SHP77 treated with DMSO at 0.1 percent for 48 hours (cell line): ENCODE data around the gene ATIC.

ENCODE experiments used
- DNase-seq: peaks from one replicate; lab custom pipeline; 2025; lab: John Stamatoyannopoulos, UW

Gene ATIC

DNA sequence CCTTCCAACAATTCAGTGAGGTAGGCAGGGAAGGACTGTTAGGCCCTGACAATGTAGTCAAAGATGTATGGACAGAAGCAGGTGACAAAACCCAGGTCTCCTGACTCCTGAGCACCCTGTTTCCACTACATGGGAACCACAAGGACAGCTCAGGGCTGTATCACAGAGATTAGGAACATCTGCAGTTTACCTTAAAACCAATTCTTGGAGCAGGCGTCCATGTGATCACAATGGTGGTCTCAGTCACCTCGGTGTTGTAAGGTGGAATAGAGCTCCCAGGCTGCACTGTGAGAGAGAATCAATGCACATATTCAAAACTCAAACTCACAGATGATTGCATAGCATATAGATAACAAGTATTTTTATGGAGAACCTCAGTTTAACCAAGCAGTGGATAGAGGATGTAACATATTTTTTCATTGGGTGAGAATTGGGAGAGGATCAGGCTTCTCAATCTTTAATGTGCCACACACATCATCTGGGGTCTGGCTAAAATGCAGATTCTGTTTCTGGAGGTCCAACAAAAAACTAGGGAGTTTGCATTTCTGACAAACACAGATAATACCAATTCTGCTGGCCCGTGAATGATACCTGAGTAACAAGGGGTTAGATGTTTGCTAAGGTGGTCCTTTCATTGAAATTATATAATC, 87.3 kb downstream of the ATIC start:
- no peak for DNase-seq
